K562 (cell line): ENCODE data around the gene UQCRHL. TPM values are rescaled to one million over a fixed set of nuclear protein-coding genes. Genes with fewer than 3 reads are reported as not detected.
A peak's percentile ranks its signal among the peaks of the same experiment; 100 is the strongest.

Experiments used
- ATF1 ChIP-seq, 2 experiments: fragments of 450-650 bp in 1 of 2; IDR thresholded peaks; 2 replicates each; pipeline ENCODE4 v1.6.1; 2016; ENCODE audit warnings: missing compliant biosample characterization in 1 of 2, missing genetic modification characterization in 1 of 2
- CBX1 ChIP-seq: sonication (generic); IDR thresholded peaks from 2 replicates; pipeline ENCODE4 v1.6.1; 2016; ENCODE audit warnings: antibody characterized with exemption, low read depth, mild to moderate bottlenecking
- CC2D1A ChIP-seq: fragments of 450-650 bp; IDR thresholded peaks from 2 replicates; pipeline ENCODE4 v1.6.1; 2017; ENCODE audit warnings: mild to moderate bottlenecking
- CEBPZ ChIP-seq: fragments of 150-350 bp; IDR thresholded peaks from 2 replicates; pipeline ENCODE4 v1.6.1; 2014; ENCODE audit warnings: low read depth, mild to moderate bottlenecking, low read length, borderline replicate concordance
- CREB1 ChIP-seq, 2 experiments: sonication (generic) in 1 of 2; formaldehyde crosslinking in 1 of 2; IDR thresholded peaks; 2 replicates each; pipeline versions ENCODE4 v1.6.1 to v1.8.0; 2012 to 2022; ENCODE audit warnings: inconsistent platforms in 1 of 2, mild to moderate bottlenecking in 1 of 2, missing genetic modification reagents in 1 of 2, moderate library complexity in 1 of 2
- CTCF ChIP-seq, 3 experiments: IDR thresholded peaks in 2 of 3; conservative IDR thresholded peaks in 1 of 3; 2 replicates each; pipeline ENCODE4 v1.5.1; 2011 to 2012; ENCODE audit warnings: low read length in 3 of 3, mild to moderate bottlenecking in 3 of 3, control low read depth in 2 of 3, improper control_type of control experiment in 1 of 3, inconsistent platforms in 1 of 3, low read depth in 1 of 3, mixed read lengths in 1 of 3, moderate library complexity in 1 of 3; ENCODE audit not compliant: insufficient read depth in 2 of 3
- EHMT2 ChIP-seq: fragments of 450-650 bp; IDR thresholded peaks from 2 replicates; pipeline ENCODE4 v1.6.1; 2018; ENCODE audit warnings: antibody characterized with exemption
- ESRRB ChIP-seq: fragments of 250-450 bp; sonication (Bioruptor Pico); IDR thresholded peaks from 2 replicates; pipeline ENCODE4 v1.5.0; 2020; ENCODE audit warnings: mild to moderate bottlenecking, moderate library complexity, borderline replicate concordance
- MAZ ChIP-seq, 2 experiments: fragments of 450-650 bp in 1 of 2; sonication (generic) in 1 of 2; formaldehyde crosslinking; IDR thresholded peaks in 1 of 2; conservative IDR thresholded peaks in 1 of 2; 2 replicates each; pipeline versions ENCODE4 v1.4.0 to v1.5.0; 2020; ENCODE audit warnings: mild to moderate bottlenecking in 1 of 2, missing genetic modification reagents in 1 of 2
- MYNN ChIP-seq, 2 experiments: sonication (generic); formaldehyde crosslinking in 1 of 2; IDR thresholded peaks; 2 replicates each; pipeline versions ENCODE4 v1.5.0 to v1.6.1; 2016 to 2020; ENCODE audit warnings: antibody characterized with exemption in 1 of 2, missing genetic modification reagents in 1 of 2
- SMARCE1 ChIP-seq: fragments of 450-650 bp; IDR thresholded peaks from 2 replicates; pipeline ENCODE4 v1.7.1; 2016; ENCODE audit warnings: mild to moderate bottlenecking
- TGIF2 ChIP-seq: sonication (generic); formaldehyde crosslinking; IDR thresholded peaks from 2 replicates; pipeline ENCODE4 v1.8.1; 2022; ENCODE audit warnings: mild to moderate bottlenecking, missing genetic modification reagents, moderate library complexity
- THAP12 ChIP-seq: fragments of 250-450 bp; sonication (Bioruptor Pico); IDR thresholded peaks from 2 replicates; pipeline ENCODE4 v1.9.0; 2021; ENCODE audit warnings: mild to moderate bottlenecking, inconsistent platforms
- ZFP91 ChIP-seq: sonication (generic); formaldehyde crosslinking; IDR thresholded peaks from 2 replicates; pipeline ENCODE4 v1.8.0; 2022; ENCODE audit warnings: mild to moderate bottlenecking, missing genetic modification reagents
- ZKSCAN1 ChIP-seq: fragments of 150-350 bp; IDR thresholded peaks from 2 replicates; pipeline ENCODE4 v1.6.1; 2016; ENCODE audit warnings: low read depth, low read length
- ZNF12 ChIP-seq: sonication (generic); formaldehyde crosslinking; IDR thresholded peaks from 2 replicates; pipeline ENCODE4 v1.4.0; 2020; ENCODE audit warnings: mild to moderate bottlenecking, missing genetic modification reagents
- ZNF212 ChIP-seq: fragments of 450-650 bp; formaldehyde crosslinking; IDR thresholded peaks from 2 replicates; pipeline ENCODE4 v1.4.0; 2020; ENCODE audit warnings: mild to moderate bottlenecking
- ZNF311 ChIP-seq: fragments of 250-450 bp; sonication (Bioruptor Pico); IDR thresholded peaks from 2 replicates; pipeline ENCODE4 v1.4.0; 2020; ENCODE audit warnings: mild to moderate bottlenecking, moderate library complexity
- polyA plus RNA-seq, 8 experiments: library from polyadenylated mRNA; depleted of rRNA in 4 of 8; stranded (reverse) in 5 of 8; unstranded in 3 of 8; fragments of >200 nt; fragmentation: Nextera tagmentation in 2 of 8; fragmentation: Illumina TruSeq in 1 of 8; extraction: Ambion mirVana in 2 of 8; extraction: Trizol in 1 of 8; gene quantifications; 2 replicates each; pipeline versions ENCODE4 v1.2.1 to v1.2.3, GENCODE V29; 2011 to 2014; ENCODE audit warnings: inconsistent platforms in 1 of 8, missing spikeins in 1 of 8
- total RNA-seq, 7 experiments: library from RNA; depleted of rRNA in 6 of 7; stranded (reverse); fragments of >200 nt in 6 of 7; fragmentation: Illumina TruSeq in 2 of 7; extraction: Trizol in 2 of 7; gene quantifications; 2 replicates each; pipeline versions ENCODE4 v1.2.1 to v1.2.3, GENCODE V29; 2011 to 2021; ENCODE audit warnings: low replicate concordance in 1 of 7

UQCRHL gene
- total and polyA plus RNA-seq, 9 of the 15 experiments (the other 6 are each of a cell fraction or from before 2014, with no cell fraction given): 5.1 to 41.3 (median 21.8) TPM

- TF ChIP-seq CTCF (IDR thresholded peaks at IDR 0.05 in 2 of 3, conservative IDR thresholded peaks at IDR 0.05 in 1 of 3; ENCODE audit: insufficient read depth in 2 of 3, low read depth in 1 of 3, low read length in 3 of 3) (no peak), EHMT2 (peak; percentile 55; the same call in 1 of the 2 replicates), CREB1 (IDR thresholded peaks at IDR 0.05) (no peak), CREB1 (CRISPR knock-in tag; IDR thresholded peaks at IDR 0.05) (0 out of 2 replicates have a peak, but pooled peaks have one; percentile 16), ZNF212 (CRISPR knock-in tag) (no peak), ZNF311 (no peak), MAZ (CRISPR knock-in tag; conservative IDR thresholded peaks at IDR 0.05 in 1 of 2, IDR thresholded peaks at IDR 0.05 in 1 of 2) (peak in 1 of 2 experiments; percentile 71; a peak in 2 of 4 replicates), ZNF12 (CRISPR knock-in tag) (0 out of 2 replicates have a peak, but pooled peaks have one; percentile 21), CBX1 (no peak), ZFP91 (CRISPR knock-in tag) (0 out of 2 replicates have a peak, but pooled peaks have one; percentile 40), ZKSCAN1 (peak; percentile 43; the same call in 1 of the 2 replicates), CEBPZ (no peak), ATF1 (CRISPR knock-in tag; IDR thresholded peaks at IDR 0.05) (no peak), ATF1 (tag; IDR thresholded peaks at IDR 0.05) (peak; percentile 66), THAP12 (no peak), CC2D1A (0 out of 2 replicates have a peak, but pooled peaks have one; percentile 43), SMARCE1 (no peak), TGIF2 (CRISPR knock-in tag) (no peak), ESRRB (CRISPR knock-in tag) (no peak), MYNN (IDR thresholded peaks at IDR 0.05) (no peak), MYNN (CRISPR knock-in tag; IDR thresholded peaks at IDR 0.05) (no peak)
These were observed 42.4 kb upstream of the UQCRHL start (continued) for GRCh38 chr1:15849775-15850324.
